Natural killer cell (primary cell): ENCODE measurements around the gene MAP3K7CL. TPM values are rescaled to one million over a fixed set of nuclear protein-coding genes. Genes with fewer than 3 reads are reported as not detected.

Experiments
- ATAC-seq, 3 donors: fragments of 150-1000 bp in 2 of 3; fragments of 200-7000 bp in 1 of 3; cut with Tn5 transposase; 1 replicate in 1 of 3; 2 replicates in 2 of 3; pipeline ENCODE4 v1.10.0; 2021; ENCODE audit warnings: mild to moderate bottlenecking in 2 of 3, moderate library complexity in 2 of 3
- DNase-seq, 2 donors: peaks; one replicate each; pipeline versions ENCODE4 v3.0.0 to v3.0.0-alpha.2; 2013 to 2021; ENCODE audit warnings: mixed read lengths in 1 of 2
- H3K27ac ChIP-seq: one replicate; pipeline ENCODE4 v1.5.1; 2013; ENCODE audit warnings: mild to moderate bottlenecking, low read length
- H3K27me3 ChIP-seq: one replicate; pipeline ENCODE4 v1.6.1; 2013; ENCODE audit warnings: low read length; ENCODE audit not compliant: control insufficient read depth, insufficient read depth
- H3K36me3 ChIP-seq: one replicate; pipeline ENCODE4 v1.6.1; 2013; ENCODE audit warnings: low read length; ENCODE audit not compliant: control insufficient read depth, insufficient read depth
- H3K4me1 ChIP-seq: one replicate; pipeline ENCODE4 v1.6.1; 2013; ENCODE audit warnings: low read length; ENCODE audit not compliant: control insufficient read depth, insufficient read depth
- H3K4me3 ChIP-seq: one replicate; pipeline ENCODE4 v1.5.1; 2013; ENCODE audit warnings: low read length
- H3K9me3 ChIP-seq: one replicate; pipeline ENCODE4 v1.6.1; 2013; ENCODE audit warnings: low read length; ENCODE audit not compliant: control insufficient read depth, insufficient read depth
- H3K27ac Mint-ChIP-seq, 2 donors: one replicate each; pipeline ENCODE4 v1.8.0; 2022; ENCODE audit warnings: mild to moderate bottlenecking in 2 of 2, mixed read lengths in 2 of 2, moderate library complexity in 1 of 2
- H3K27me3 Mint-ChIP-seq, 2 donors: one replicate each; pipeline ENCODE4 v1.8.0; 2022; ENCODE audit warnings: low read depth in 2 of 2, mixed read lengths in 2 of 2
- H3K36me3 Mint-ChIP-seq: one replicate; pipeline ENCODE4 v1.8.0; 2022; ENCODE audit warnings: mixed read lengths
- H3K4me1 Mint-ChIP-seq, 2 donors: one replicate each; pipeline ENCODE4 v1.8.0; 2022; ENCODE audit warnings: mixed read lengths in 2 of 2
- H3K4me3 Mint-ChIP-seq: one replicate; pipeline ENCODE4 v1.8.0; 2022; ENCODE audit warnings: mild to moderate bottlenecking, moderate library complexity, mixed read lengths
- H3K9me3 Mint-ChIP-seq, 2 donors: one replicate each; pipeline ENCODE4 v1.8.0; 2022; ENCODE audit warnings: mixed read lengths in 2 of 2
- WGBS: methylation state at CpG from one replicate; pipeline ENCODE4 v1.1.7; 2013; ENCODE audit warnings: missing lambda C conversion rate; ENCODE audit not compliant: insufficient coverage; 5-methylcytosine and 5-hydroxymethylcytosine counted together
- intact Hi-C: fragments of 100-400 bp; cut with micrococcal nuclease; formaldehyde crosslinking; loops from one replicate; pipeline ENCODE4 v1.14.2; 2022
- total RNA-seq, 4 donors: library from RNA; stranded (reverse); fragments of 120-200 nt in 1 of 4; gene quantifications; one replicate each; pipeline versions ENCODE4 v1.2.3 to v1.2.4, GENCODE V29; 2013 to 2022
- TF ChIP-seq, protein P1 (sequence below): fragments of 200-600 bp; IDR thresholded peaks from one replicate; pipeline ENCODE4 v1.8.0; 2022; ENCODE audit warnings: antibody characterized with exemption

Gene MAP3K7CL
- total RNA-seq, 3 donors from 2014 or later (not counting 1 experiment from before 2014, with no cell fraction given), result 7.0 to 16.3 (median 11.5) TPM

- intact Hi-C loops, result no loop called here
- 90% methylated on average over 1 of the region's 1 CpG for WGBS
- DNase-seq (no peak), ATAC-seq (no peak)
- peak overlapping the region; percentile 5 for H3K27ac ChIP-seq
- H3K36me3 Mint-ChIP-seq, result no peaks in the 10 kb centered on the region
- H3K4me3 Mint-ChIP-seq, result no peak overlapping the region
- H3K9me3 ChIP-seq, result no peaks in the 10 kb centered on the region
- H3K27me3 ChIP-seq, result no peaks in the 10 kb centered on the region
- TF ChIP-seq, protein P1, sequence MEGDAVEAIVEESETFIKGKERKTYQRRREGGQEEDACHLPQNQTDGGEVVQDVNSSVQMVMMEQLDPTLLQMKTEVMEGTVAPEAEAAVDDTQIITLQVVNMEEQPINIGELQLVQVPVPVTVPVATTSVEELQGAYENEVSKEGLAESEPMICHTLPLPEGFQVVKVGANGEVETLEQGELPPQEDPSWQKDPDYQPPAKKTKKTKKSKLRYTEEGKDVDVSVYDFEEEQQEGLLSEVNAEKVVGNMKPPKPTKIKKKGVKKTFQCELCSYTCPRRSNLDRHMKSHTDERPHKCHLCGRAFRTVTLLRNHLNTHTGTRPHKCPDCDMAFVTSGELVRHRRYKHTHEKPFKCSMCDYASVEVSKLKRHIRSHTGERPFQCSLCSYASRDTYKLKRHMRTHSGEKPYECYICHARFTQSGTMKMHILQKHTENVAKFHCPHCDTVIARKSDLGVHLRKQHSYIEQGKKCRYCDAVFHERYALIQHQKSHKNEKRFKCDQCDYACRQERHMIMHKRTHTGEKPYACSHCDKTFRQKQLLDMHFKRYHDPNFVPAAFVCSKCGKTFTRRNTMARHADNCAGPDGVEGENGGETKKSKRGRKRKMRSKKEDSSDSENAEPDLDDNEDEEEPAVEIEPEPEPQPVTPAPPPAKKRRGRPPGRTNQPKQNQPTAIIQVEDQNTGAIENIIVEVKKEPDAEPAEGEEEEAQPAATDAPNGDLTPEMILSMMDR, result no peak
- no peak overlapping the region for H3K27ac Mint-ChIP-seq
- no peaks in the 10 kb centered on the region for H3K27me3 Mint-ChIP-seq
- H3K9me3 Mint-ChIP-seq, result no peaks in the 10 kb centered on the region
- no peaks in the 10 kb centered on the region for H3K4me1 ChIP-seq
- no peaks in the 10 kb centered on the region for H3K36me3 ChIP-seq
- H3K4me1 Mint-ChIP-seq, result no peaks in the 10 kb centered on the region
- H3K4me3 ChIP-seq, result no peak overlapping the region
Observed at GRCh38 chr21:29121759-29122158, 8.7 kb upstream of the MAP3K7CL start.

DNA sequence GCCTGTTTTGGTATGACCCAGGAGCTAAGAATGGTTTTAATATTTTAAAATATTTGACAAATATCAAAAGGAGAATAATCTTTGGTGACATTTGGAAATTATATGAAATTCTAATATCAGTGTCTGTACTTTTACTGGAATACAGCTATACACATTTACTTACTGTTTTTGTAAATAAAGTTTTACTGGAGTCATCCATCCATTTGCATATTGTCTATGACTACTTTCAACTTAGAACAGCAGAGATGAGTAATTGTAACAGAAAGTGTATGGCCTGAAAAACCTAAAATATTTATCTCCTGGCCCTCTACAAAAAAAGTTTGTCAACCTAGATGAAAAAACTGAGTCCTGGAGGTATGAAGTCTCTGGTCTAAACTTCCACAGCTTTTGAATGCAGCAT lies 5.8 kb upstream of the MAP3K7CL start:
- H3K36me3 ChIP-seq, result no peaks in the 10 kb centered on the region
- no peak overlapping the region for H3K27ac ChIP-seq
- intact Hi-C loops, result no loop called here
- no peaks in the 10 kb centered on the region for H3K27me3 Mint-ChIP-seq
- H3K4me3 ChIP-seq, result no peak overlapping the region
- H3K27me3 ChIP-seq, result no peaks in the 10 kb centered on the region
- no peaks in the 10 kb centered on the region for H3K9me3 ChIP-seq
- no peaks in the 10 kb centered on the region for H3K4me1 Mint-ChIP-seq
- H3K4me1 ChIP-seq, result no peaks in the 10 kb centered on the region
- DNase-seq (no peak), ATAC-seq (no peak)
- H3K36me3 Mint-ChIP-seq, result no peaks in the 10 kb centered on the region
- TF ChIP-seq, protein P1, result no peak
- no peak overlapping the region for H3K4me3 Mint-ChIP-seq
- no peaks in the 10 kb centered on the region for H3K9me3 Mint-ChIP-seq
- no peak overlapping the region for H3K27ac Mint-ChIP-seq

- Histone ChIP-seq H3K4me1 (no peaks in the 10 kb centered on the region), H3K4me3 (no peak overlapping the region), H3K27ac (no peak overlapping the region), H3K9me3 (no peaks in the 10 kb centered on the region), H3K27me3 (no peaks in the 10 kb centered on the region), H3K36me3 (no peaks in the 10 kb centered on the region)
- H3K9me3 Mint-ChIP-seq, result no peaks in the 10 kb centered on the region
- H3K36me3 Mint-ChIP-seq, result no peaks in the 10 kb centered on the region
- no peaks in the 10 kb centered on the region for H3K4me1 Mint-ChIP-seq
- intact Hi-C loops, result no loop called here
- WGBS, result 0% methylated on average over 1 of the region's 1 CpG
- ATAC-seq (no peak), DNase-seq (no peak)
- no peak overlapping the region for H3K4me3 Mint-ChIP-seq
- no peaks in the 10 kb centered on the region for H3K27me3 Mint-ChIP-seq
- no peak overlapping the region for H3K27ac Mint-ChIP-seq
- TF ChIP-seq, protein P1, result no peak
Observed at GRCh38 chr21:29125191-29125590, 5.3 kb upstream of the MAP3K7CL start.

- H3K4me1 ChIP-seq, result no peaks in the 10 kb centered on the region
- H3K4me3 Mint-ChIP-seq, result no peak overlapping the region
- WGBS, result 97% methylated on average over 3 of the region's 3 CpGs
Observed at GRCh38 chr21:29125979-29126378, 4.5 kb upstream of the MAP3K7CL start.

More at GRCh38 chr21:29125979-29126378, 4.5 kb upstream of the MAP3K7CL start:
- Mint-ChIP-seq H3K9me3 (no peaks in the 10 kb centered on the region), H3K36me3 (no peaks in the 10 kb centered on the region), H3K27ac (no peak overlapping the region), H3K27me3 (no peaks in the 10 kb centered on the region), H3K4me1 (no peaks in the 10 kb centered on the region)
- Histone ChIP-seq H3K36me3 (no peaks in the 10 kb centered on the region), H3K27me3 (no peaks in the 10 kb centered on the region), H3K4me3 (no peak overlapping the region), H3K27ac (no peak overlapping the region), H3K9me3 (no peaks in the 10 kb centered on the region)
- TF ChIP-seq, protein P1, result no peak
- no peak for DNase-seq
- ATAC-seq, result no peak
- intact Hi-C loops, result no loop called here
